Measurements from ENCODE around the gene FEN1. TPM values are rescaled to one million over a fixed set of nuclear protein-coding genes. Genes with fewer than 3 reads are reported as not detected.

FEN1 gene
- total RNA-seq, 1 experiment from 2014 or later = 89.5 TPM

GRCh38 chr11:61828379-61828628 is 35.6 kb downstream of the FEN1 start:
- DNase-seq (ENCODE audit: low read depth, low spot score) (no peak), ATAC-seq (no peak)
- Histone ChIP-seq H3K27me3 (ENCODE audit: insufficient read depth, low read length) (no peaks in the 10 kb centered on the region), H3K9me3 (ENCODE audit: control insufficient read depth in 1 of 2, insufficient read depth in 1 of 2, low read depth in 1 of 2, low read length in 2 of 2) (no peaks in the 10 kb centered on the region), H3K36me3 (ENCODE audit: control insufficient read depth in 1 of 2, insufficient read depth in 2 of 2, low read length in 2 of 2) (no peaks in the 10 kb centered on the region), H3K4me2 (ENCODE audit: low read length) (no peak overlapping the region), H3K79me2 (ENCODE audit: insufficient read depth, low read length) (no peaks in the 10 kb centered on the region), H3K9me2 (ENCODE audit: insufficient read depth) (no peaks in the 10 kb centered on the region), H3K9ac (ENCODE audit: low read length) (no peak overlapping the region), H3K4me3 (replicated peaks in 1 of 2; ENCODE audit: low read depth in 1 of 2, low read length in 2 of 2) (no peak overlapping the region), H3K4me1 (ENCODE audit: control insufficient read depth in 1 of 2, insufficient read depth in 2 of 2, low read length in 2 of 2) (no peaks in the 10 kb centered on the region), H3K27ac (ENCODE audit: low read depth, low read length) (no peak overlapping the region), H4K20me1 (ENCODE audit: insufficient read depth) (no peaks in the 10 kb centered on the region), H2AFZ (ENCODE audit: low read depth, low read length, poor library complexity, severe bottlenecking) (no peak overlapping the region)
- CTCF ChIA-PET = no interaction called here
- intact Hi-C loops (cut with micrococcal nuclease) = no loop called here
- POLR2A ChIA-PET = no interaction called here
- TF ChIP-seq, protein P1, sequence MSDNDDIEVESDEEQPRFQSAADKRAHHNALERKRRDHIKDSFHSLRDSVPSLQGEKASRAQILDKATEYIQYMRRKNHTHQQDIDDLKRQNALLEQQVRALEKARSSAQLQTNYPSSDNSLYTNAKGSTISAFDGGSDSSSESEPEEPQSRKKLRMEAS (IDR thresholded peaks at IDR 0.05) = no peak
- no peak for TF ChIP-seq SIN3A (IDR thresholded peaks at IDR 0.05; ENCODE audit: low read depth)
- TF ChIP-seq SP1 (IDR thresholded peaks at IDR 0.05; ENCODE audit: low read depth) = no peak
- no peak for TF ChIP-seq CEBPB (IDR thresholded peaks at IDR 0.05; ENCODE audit: low read depth)
- TF ChIP-seq TCF7L2 (IDR thresholded peaks at IDR 0.05; ENCODE audit: borderline replicate concordance, extremely low read depth, insufficient read depth, insufficient read length) = no peak
- TF ChIP-seq ZFX (IDR thresholded peaks at IDR 0.05) = no peak
- TF ChIP-seq ELF1 (IDR thresholded peaks at IDR 0.05; ENCODE audit: borderline replicate concordance, low read depth) = no peak
- TF ChIP-seq, protein P2, sequence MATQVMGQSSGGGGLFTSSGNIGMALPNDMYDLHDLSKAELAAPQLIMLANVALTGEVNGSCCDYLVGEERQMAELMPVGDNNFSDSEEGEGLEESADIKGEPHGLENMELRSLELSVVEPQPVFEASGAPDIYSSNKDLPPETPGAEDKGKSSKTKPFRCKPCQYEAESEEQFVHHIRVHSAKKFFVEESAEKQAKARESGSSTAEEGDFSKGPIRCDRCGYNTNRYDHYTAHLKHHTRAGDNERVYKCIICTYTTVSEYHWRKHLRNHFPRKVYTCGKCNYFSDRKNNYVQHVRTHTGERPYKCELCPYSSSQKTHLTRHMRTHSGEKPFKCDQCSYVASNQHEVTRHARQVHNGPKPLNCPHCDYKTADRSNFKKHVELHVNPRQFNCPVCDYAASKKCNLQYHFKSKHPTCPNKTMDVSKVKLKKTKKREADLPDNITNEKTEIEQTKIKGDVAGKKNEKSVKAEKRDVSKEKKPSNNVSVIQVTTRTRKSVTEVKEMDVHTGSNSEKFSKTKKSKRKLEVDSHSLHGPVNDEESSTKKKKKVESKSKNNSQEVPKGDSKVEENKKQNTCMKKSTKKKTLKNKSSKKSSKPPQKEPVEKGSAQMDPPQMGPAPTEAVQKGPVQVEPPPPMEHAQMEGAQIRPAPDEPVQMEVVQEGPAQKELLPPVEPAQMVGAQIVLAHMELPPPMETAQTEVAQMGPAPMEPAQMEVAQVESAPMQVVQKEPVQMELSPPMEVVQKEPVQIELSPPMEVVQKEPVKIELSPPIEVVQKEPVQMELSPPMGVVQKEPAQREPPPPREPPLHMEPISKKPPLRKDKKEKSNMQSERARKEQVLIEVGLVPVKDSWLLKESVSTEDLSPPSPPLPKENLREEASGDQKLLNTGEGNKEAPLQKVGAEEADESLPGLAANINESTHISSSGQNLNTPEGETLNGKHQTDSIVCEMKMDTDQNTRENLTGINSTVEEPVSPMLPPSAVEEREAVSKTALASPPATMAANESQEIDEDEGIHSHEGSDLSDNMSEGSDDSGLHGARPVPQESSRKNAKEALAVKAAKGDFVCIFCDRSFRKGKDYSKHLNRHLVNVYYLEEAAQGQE (IDR thresholded peaks at IDR 0.05; ENCODE audit: low read depth) = no peak
- RAD21 ChIA-PET (ENCODE audit: low non-redundant PET in 1 of 2, low total read pairs in 2 of 2, uncharacterized antibody in 2 of 2, unreplicated experiment in 2 of 2) = no interaction called here
- no TSS peak for BruUV-seq (replicated peaks)

Data from HCT116 (cell line).